HG03378 (cell line): ENCODE results near the gene BOC.

Experiments used
- ATAC-seq: cut with Tn5 transposase; IDR thresholded peaks from one replicate; pipeline ENCODE4 v1.9.1; 2021; ENCODE audit warnings: mild to moderate bottlenecking, moderate library complexity; ENCODE audit not compliant: unreplicated experiment

The BOC gene

DNA sequence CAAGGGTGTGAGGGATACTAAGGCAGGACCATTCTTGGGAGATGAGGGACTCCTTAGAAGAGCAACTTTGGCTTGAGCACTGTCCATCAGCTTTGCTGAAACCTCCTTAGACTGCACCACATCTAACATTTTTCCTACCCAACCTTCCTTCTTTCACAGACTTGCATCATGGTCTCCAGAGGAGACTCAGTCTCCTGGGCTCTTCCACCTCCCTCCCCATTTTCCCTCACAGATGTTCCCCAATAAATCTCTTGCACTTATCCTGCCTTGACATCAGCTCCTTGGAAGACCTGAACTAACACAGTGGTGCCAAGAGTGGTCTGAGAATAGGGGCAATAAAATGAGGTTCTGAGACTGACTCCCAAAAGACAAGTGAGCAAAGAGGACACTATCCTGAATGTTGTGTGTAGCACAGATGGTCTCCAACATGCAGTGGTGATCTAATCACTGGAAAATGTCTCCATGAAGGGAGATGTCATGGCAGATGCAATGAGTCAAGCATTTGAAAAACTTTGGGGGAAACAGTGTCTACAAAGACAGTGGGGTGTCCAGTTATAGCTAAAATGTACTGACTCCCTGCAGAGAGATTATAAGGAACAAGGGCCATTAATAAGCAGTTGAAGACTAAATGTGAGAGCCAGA is 26.0 kb upstream of the BOC start:
- no peak for ATAC-seq

DNA sequence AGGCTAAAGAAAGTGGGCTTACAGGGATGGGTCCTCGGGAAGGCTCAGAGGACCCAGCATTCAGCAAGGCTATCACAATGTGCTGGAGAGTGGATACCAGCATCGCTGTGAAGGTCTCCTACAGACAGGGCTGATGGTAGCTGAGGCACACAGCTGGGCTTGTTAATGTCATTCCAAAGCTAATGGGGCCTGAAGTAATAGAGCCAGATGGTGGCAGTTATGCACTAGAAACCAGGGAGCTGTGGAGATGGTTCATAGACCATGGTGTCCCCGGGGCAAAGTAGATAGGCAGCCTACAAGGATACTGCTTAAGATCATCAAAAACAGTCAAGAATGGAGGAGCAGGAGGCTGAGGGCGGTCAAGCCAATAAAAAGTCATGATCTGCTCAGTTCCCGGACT is 24.8 kb upstream of the BOC start:
- ATAC-seq = no peak

GRCh38 chr3:113193288-113193687 is 18.1 kb upstream of the BOC start:
- ATAC-seq = no peak

- no peak for ATAC-seq
Observed at GRCh38 chr3:113193719-113194118, 17.6 kb upstream of the BOC start.

DNA sequence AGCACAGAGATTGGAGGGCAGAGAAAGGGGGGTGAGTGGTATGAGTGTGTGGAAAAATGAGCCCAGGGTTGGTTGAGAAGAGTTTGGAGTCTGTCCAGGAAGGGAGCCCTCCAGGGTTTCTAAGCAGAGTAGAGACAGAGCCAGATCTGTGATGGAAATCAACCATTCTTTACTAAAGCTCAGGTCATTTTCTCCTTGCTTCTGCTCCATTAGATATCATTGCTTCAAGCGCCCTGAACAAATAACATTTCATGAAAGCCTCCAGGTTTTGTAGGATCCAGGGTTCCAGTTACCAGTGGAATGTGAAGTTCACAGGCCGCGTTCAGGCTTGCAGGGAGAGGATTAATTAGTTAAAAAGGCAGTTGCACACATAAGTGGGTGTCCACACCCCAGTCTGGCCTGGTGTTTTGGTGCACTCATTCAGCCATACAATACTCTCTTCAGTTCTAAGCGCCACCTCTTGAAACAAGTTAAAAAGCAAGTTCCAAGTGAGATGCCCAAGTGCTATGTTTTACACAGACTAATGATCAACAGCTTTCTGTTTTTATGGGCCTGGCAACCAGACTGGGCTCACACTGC is 16.4 kb upstream of the BOC start:
- no peak for ATAC-seq

DNA sequence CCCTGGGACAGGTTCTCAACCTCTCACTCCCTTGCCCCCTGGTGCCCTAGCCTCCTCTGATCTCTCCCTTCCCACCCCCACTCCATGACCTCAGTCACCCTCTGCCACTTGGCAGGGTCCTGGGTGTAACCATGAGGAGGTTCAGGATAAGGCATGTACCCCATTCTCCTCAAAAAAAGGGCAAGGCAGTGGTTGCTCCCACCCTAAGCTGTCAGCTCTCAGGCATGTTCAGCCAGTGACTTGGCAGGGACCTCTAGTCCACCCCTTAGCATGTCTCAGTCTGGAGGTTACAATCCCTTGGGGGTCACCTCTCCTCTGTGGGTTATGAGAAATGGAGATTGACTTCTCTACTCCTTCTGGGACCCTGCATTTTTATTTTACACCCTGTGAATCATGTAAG is 11.0 kb upstream of the BOC start:
- ATAC-seq = no peak

- ATAC-seq = no peak
Observed at GRCh38 chr3:113200946-113201345, 10.4 kb upstream of the BOC start.

GRCh38 chr3:113204371-113204770 is 7.0 kb upstream of the BOC start:
- ATAC-seq = no peak

DNA sequence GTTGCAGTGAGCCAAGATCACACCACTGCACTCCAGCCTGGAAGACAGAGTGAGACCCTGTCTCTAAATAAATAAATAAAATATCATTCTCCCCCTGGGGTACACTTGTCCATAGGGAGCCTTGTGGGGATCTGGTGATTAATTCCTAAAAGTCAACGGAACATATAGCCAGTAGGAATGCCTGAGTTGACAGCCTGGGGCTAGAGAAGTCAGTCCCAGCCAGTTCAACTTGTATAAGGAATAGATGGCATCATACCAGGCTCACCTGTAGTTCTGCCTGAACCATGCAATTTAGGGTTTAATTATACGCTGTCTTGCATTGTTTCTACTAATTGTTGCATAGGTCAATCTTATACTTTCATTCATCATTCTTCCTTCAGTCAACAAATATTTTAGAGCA is 5.9 kb upstream of the BOC start:
- ATAC-seq = no peak

DNA sequence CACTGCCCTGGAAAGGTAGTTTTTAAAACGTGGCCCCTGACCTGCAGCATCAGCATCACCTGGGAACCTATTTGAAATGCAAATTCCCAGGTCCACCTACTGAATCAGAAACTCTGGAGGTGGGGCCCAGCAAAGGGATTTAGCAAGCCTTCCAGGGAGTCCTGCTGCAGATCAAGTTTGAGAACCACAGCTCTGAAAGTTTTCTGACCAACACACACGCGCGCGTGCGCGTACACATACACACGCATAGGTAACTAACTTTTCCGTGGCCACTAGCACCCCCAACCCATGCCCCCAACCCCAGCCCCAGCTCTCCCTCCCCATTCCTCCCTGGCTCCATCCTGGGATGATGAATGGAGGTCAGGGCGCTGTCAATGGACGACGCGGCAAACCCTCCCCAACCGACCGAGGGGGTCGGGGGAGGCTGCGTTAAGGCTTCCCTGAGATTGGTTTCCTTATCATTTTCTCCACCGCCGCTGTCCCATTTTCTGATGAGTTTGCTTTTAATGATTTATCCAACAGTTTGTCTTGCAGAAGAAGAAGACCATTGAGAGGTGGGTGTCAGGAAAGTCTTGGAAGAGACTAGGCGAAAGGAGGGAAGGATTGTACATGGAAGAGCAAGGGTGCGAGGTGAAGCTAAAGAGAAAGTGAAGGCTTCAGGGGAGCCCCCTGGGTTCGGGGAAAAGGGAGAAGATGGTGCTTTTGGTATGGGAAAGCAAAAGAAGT is 590 bp upstream of the BOC start:
- no peak for ATAC-seq

DNA sequence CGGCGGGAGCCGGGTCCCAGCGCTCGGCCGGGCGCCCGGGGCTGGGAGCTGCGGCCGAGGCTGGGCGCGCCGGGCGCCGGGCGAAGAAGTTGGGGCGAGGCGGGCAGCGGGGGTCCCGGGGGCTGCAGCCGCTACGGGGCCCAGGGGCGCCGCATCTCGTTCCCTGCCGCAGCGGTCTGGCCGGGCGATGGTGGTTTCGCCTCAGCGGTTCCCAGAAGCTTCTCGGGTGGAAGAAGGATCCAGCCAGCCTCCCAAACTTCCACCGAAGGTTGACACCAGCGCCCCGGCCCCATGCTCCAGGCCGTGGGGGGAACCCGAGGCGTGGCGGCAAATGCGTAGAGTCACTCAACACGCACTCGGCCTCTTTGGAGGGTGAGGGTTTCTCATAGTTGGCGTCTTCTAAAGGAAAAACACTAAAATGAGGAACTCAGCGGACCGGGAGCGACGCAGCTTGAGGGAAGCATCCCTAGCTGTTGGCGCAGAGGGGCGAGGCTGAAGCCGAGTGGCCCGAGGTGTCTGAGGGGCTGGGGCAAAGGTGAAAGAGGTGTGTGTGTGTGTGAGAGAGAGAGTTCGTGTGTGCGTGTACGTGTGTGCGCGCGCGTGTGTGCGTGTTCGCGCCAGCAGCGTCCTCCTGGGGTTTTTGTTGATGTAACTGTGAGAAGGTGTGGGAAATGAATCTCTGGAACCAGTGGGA is 940 bp downstream of the BOC start:
- ATAC-seq = no peak

- no peak for ATAC-seq
Observed at GRCh38 chr3:113212844-113213375, 1.6 kb downstream of the BOC start.

DNA sequence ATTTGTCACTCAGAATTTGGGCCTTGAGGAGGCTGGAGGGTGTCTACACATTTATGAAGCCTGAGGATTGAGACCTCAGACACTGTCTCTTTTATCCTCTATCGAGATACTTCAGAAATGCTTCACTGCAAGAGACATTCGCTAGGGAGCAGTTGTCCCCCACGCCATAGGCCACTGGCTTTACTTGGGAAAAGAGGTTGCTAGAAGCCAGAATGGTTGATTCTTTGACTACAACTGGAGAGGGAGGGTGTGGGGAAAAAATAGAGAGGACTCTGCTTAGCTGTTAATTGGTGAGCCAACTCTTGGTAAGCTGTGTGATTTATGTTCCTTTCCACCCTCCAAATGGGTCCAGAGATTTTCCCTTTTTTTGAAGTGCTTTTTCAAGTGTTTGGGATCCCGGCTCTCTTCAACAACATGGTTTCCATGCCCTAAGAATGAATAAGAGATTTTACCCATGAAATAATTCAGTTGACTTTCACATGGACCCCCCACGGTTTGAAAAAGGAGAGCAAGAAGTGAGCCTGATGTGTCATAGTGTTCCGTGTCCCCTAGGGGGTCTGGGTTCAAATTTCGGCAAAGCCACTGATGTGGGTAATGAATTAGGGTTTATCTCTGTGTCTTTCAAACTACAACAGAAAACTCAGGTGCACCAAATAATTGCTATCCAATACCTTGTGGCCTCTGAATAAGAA is 2.7 kb downstream of the BOC start:
- no peak for ATAC-seq

DNA sequence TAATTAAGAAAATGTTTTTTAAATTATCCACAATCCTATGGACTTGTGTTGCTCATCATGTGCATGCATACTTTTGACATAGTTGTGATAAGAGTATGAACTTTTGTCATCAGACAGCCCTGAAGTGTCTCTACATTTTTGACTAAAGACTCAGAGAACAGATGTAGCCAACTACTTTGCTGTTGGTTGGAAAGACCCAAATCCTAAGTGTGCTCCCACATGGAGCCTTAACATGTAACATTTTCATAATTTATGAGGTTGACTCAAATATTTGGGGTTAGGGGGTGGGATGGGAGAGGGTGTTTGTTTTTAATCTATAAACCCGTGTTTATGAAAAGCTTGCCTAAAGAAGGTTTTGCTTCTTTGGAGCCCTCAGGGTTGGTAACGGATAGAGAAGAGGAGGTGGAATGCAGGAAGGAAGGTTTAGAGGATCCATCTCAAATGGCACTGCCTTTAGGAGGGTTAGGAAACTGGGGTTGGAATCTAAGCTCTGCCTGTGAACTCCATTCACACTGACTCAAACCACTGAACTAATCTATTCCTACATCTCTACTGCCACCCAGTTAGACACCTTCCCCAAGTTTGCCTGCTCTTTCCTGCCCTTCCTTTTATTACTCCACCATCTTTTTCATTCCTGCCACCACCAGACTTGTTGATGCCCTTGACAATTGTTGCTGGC is 3.7 kb downstream of the BOC start:
- no peak for ATAC-seq

DNA sequence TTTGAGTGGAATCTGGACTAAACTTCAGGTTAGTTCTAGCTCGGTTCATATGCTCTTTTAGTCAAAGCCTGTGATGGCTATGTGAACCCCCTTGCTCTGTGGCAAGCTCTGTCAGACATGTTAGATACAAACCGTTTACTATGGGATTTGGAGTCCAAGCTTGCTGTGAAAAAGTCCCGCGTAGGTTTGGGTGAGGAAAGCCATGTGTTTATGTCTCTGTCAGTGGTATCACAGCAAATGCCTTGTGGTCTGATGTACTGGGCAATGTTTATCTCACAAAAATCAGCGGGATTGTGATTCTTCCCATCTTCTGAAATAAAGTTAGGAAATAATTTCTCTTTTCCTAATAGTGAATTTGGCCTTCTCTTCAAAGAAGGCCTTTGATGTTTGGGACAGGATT is 5.0 kb downstream of the BOC start:
- ATAC-seq = no peak

DNA sequence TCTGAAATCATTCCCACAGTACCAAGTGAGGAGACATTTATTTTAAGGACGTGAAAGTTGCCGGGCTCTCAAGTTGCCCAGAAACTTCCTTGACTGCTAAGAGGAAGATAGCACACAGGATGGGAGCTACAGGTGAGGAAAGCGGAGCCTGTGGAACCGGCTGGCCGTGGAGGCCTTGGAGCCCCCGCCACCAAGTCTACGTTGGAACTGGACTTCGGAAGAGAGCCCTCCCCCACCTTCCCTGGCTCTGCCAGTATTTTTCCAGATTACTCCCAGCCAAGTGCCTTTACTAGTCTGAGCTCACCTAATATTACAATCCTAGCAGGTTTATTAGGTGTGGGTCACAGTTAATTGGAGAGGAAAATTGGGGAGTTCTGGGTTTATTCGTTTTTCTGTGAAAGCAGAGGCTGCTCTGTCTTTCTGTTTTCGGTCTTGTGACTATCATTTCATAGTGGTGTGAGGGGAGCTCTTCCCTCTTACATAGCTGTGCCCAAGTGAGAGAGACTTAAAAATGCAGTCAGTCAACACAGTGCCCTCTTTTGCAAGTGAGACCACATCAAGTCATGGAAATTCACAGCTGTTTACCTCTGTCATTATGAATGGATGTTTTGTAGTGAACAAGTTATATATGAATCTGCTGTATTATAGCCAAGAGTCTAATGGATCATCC is 6.8 kb downstream of the BOC start:
- no peak for ATAC-seq

DNA sequence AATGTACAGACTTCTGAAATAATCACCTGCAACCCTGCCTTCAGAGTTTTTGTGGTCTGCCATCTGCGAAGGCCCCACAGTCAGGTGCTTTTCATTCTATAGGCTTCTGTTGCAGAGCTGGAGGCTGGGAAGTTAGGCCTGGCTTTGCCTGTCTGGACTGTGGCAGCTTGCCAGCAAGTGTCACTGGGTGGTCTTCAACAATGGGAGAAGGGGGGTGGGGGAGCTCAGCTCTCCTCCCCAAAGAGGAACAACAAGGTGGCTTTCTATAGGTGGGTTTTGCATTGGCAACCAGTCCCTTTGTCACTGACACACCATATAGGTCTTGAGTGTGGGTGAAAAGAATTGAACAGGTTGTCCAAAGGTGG is 7.3 kb downstream of the BOC start:
- ATAC-seq = no peak

- no peak for ATAC-seq
Observed at GRCh38 chr3:113219605-113220300, 8.4 kb downstream of the BOC start.

- no peak for ATAC-seq
Observed at GRCh38 chr3:113220721-113221120, 9.4 kb downstream of the BOC start.
